NCI-H446 treated with DMSO at 0.1 percent for 48 hours (cell line): ENCODE measurements around the gene MBTD1.

ENCODE experiments used
- DNase-seq: peaks from one replicate; lab custom pipeline; 2025; lab: John Stamatoyannopoulos, UW

Gene MBTD1

DNA sequence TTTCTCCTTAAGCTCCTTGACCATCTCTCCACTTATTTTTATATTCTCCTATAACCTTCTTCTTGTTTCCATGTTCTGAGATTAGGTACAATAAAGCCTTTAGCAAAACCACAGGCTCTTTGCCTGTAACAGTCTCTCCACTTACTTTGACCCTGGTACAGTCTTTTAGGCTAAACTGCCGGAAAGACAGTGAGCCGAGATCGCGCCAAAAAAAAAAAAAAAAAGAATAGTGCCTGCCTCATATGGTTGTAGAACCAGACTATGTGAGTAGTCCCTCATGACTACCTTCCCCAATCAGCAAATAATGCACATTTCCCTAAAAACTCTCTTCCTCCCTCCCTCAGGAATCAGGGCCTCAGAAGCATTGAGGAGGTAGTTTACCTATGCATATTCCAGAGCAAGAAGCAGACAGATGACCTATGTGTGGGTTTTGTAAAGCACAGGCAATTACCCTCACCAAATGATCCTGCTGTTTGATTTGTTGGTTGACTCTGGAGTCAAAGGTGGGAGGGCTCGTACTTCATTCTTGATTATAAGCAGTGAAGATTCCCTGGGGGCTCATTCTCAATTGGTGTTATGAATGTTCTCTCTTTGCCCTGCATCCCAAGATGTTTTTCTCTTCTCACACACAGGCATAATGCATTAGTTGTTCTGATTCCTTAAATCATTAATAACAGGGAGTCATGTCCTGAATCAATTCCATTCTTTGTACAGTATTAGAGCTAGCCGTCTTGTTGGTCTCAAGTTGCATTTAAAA is 115.4 kb downstream of the MBTD1 start:
- DNase-seq: no peak

DNA sequence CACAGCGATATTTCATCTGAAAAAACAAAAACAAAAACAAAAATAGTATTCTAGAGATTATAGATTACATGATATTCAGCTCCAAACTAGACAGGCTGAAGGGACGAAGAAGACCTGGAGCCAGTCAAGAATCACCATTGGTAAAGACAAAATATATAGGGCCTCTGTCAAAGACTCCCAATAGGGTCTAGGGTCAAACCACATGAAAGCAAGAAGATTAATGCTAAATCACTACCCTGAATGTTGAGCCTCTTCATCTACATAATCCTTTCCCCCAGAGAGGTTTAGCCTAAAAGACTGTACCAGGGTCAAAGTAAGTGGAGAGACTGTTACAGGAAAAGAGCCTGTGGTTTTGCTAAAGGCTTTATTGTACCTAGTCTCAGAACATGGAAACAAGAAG is 117.3 kb downstream of the MBTD1 start:
- DNase-seq: no peak

DNA sequence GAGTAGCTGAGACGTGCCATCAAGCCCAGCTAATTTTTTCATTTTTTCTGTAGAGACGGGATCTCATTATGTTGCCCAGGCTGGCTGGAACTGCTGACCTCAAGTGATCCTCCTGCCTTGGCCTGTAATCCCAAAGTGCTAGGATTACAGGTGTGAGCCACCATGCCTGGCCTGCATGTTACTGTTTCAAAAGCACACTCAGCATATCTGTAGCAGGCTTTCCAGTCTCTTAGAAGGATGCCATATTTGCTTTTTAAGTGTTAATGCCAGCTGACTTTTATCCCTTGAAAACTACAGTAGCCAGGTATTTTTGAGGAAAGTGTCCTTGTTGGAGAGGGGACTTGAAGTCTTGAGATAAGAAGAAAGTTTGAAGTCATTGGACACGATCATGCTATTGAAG is 123.9 kb downstream of the MBTD1 start:
- DNase-seq: no peak

DNA sequence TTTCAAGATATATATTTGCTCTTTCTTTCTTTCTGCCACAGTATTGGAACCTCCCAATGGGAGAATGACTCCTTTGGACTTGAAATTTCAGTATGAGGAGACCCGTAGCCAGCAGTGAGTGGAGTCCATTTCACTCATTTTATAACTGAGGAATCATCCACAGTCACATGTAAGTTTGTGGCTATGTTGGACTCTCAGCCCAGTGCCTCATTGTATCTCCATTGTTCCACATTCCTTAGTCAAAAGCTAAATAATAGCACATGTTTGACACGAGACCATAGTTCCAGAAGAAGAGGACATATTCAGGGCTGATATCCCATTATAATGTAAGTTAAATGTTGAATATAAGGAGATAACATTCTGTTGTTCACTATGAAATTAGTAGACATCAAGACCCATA is 126.5 kb downstream of the MBTD1 start:
- no peak for DNase-seq

DNA sequence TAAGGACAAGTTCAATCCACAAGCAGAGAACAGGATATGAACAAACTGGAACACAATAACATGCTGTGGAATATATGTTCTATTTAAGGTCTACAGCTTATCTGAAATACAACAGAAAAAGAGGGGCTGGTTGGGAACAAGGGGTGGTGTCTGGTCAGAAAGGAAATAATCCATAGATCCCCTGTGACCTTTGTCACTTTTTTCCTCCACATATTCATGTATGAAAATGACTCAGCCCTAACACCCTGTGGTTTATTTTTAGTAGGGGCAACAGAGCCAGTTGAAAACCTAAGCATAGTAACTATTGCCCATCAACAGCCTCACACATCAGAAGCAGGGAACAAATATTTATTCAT is 126.9 kb downstream of the MBTD1 start:
- no peak for DNase-seq

DNA sequence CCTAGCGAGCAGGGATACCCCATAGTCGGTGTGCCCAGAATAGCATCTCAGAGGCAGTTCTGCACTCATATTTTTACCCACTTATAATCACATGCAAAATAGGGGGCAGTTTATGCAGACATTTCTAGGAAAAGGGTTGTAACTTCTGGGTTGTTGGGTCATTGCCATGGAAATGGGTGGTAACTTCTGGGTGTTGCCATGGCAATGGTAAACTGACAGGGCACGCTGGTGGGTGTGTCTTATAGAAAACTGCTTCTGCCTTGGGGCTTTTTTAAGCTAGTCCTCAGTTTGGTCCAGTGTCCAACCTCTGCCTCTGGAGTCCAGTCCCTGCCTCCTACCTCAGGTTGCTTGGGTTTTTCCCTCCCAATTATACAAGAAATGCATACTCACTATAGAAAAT is 131.8 kb downstream of the MBTD1 start:
- DNase-seq: no peak
